Small intestine (tissue), 7 donors: ENCODE results near the gene CSNK1E. TPM values are rescaled to one million over a fixed set of nuclear protein-coding genes. Genes with fewer than 3 reads are reported as not detected.

Experiments used
- DNase-seq, 2 donors: peaks; one replicate each; pipeline versions ENCODE4 v3.0.0 to v3.0.0-alpha.2; 2013
- FAIRE-seq: peaks from 2 replicates; lab custom pipeline; 2012; peaks lifted over from hg19 to GRCh38; lab: Jason Lieb, UNC
- H3K27ac ChIP-seq, 3 donors: one replicate each; pipeline ENCODE4 v1.5.1; 2013; ENCODE audit warnings: low read length in 2 of 3, mild to moderate bottlenecking in 2 of 3, control low read depth in 1 of 3, inconsistent platforms in 1 of 3, low read depth in 1 of 3, moderate library complexity in 1 of 3
- H3K27me3 ChIP-seq, 3 donors: one replicate each; pipeline ENCODE4 v1.6.1; 2013; ENCODE audit warnings: low read length in 3 of 3, inconsistent platforms in 1 of 3; ENCODE audit not compliant: control insufficient read depth in 3 of 3, insufficient read depth in 3 of 3
- H3K36me3 ChIP-seq, 3 donors: one replicate each; pipeline ENCODE4 v1.6.1; 2013; ENCODE audit warnings: low read length in 3 of 3, inconsistent platforms in 1 of 3, low read depth in 1 of 3, mild to moderate bottlenecking in 1 of 3, moderate library complexity in 1 of 3; ENCODE audit not compliant: control insufficient read depth in 3 of 3, insufficient read depth in 2 of 3
- H3K4me1 ChIP-seq, 3 donors: one replicate each; pipeline ENCODE4 v1.6.1; 2013; ENCODE audit warnings: low read length in 2 of 3, inconsistent platforms in 1 of 3, low read depth in 1 of 3, mild to moderate bottlenecking in 1 of 3, moderate library complexity in 1 of 3; ENCODE audit not compliant: control insufficient read depth in 3 of 3, insufficient read depth in 2 of 3
- H3K4me3 ChIP-seq, 3 donors: one replicate each; pipeline ENCODE4 v1.5.1; 2013; ENCODE audit warnings: low read length in 3 of 3, control low read depth in 1 of 3, inconsistent platforms in 1 of 3, low read depth in 1 of 3, mild to moderate bottlenecking in 1 of 3, moderate library complexity in 1 of 3
- H3K9me3 ChIP-seq, 2 donors: one replicate each; pipeline ENCODE4 v1.6.1; 2013; ENCODE audit warnings: low read depth in 1 of 2, low read length in 1 of 2; ENCODE audit not compliant: control insufficient read depth in 2 of 2, insufficient read depth in 1 of 2
- WGBS, 3 donors: extraction: QIAGEN DNeasy Blood & Tissue Kit; methylation state at CpG; one replicate each; pipeline ENCODE4 v1.1.7; 2013; 5-methylcytosine and 5-hydroxymethylcytosine counted together
- polyA plus RNA-seq, 4 donors: library from polyadenylated mRNA; stranded (reverse) in 3 of 4; unstranded in 1 of 4; fragments of 200-250 nt in 3 of 4; fragments of 120-200 nt in 1 of 4; gene quantifications; one replicate each; pipeline versions ENCODE4 v1.2.1 to v1.2.3, GENCODE V29; 2013
- donor health status: healthy with polysubstance abuse.
- donor health status: control.
- donor health status: control.
- donor health status: Bipolar disorder and iron deficiency.
- donor health status: healthy.

The CSNK1E gene
- polyA plus RNA-seq, 4 donors: 19.0 to 92.1 (median 46.7) TPM

GRCh38 chr22:38298312-38299005 lies 18.8 kb downstream of the CSNK1E start:
- Histone ChIP-seq H3K36me3 (peaks cover 11 to 100% (median 27%) of the 10 kb centered on the region in 3 donors), H3K9me3 (no peaks in the 10 kb centered on the region), H3K4me1 (peaks cover 0 to 2% (median 0%) of the 10 kb centered on the region in 3 donors), H3K4me3 (no peak overlapping the region), H3K27ac (no peak overlapping the region), H3K27me3 (no peaks in the 10 kb centered on the region)
- DNase-seq (no peak), FAIRE-seq (no peak)
- 91 to 96% (median 92%) methylated on average over 16 to 25 of the region's 25 CpGs for whole genome bisulfite sequencing, 3 donors

GRCh38 chr22:38296372-38296771 lies 20.9 kb downstream of the CSNK1E start:
- H3K9me3 ChIP-seq: no peaks in the 10 kb centered on the region
- H3K27ac ChIP-seq: no peak overlapping the region
- 76 to 88% (median 79%) methylated on average over 4 of the region's 4 CpGs for WGBS, 3 donors
- no peaks in the 10 kb centered on the region for H3K27me3 ChIP-seq
- H3K4me1 ChIP-seq: peaks cover 0 to 20% (median 0%) of the 10 kb centered on the region in 3 donors
- H3K36me3 ChIP-seq: peaks cover 11 to 99% (median 24%) of the 10 kb centered on the region in 3 donors
- DNase-seq: no peak
- H3K4me3 ChIP-seq: no peak overlapping the region
- FAIRE-seq: no peak

- no peak for FAIRE-seq
- DNase-seq: no peak
- 85 to 95% (median 93%) methylated on average over 9 of the region's 9 CpGs for WGBS, 3 donors
- no peak overlapping the region for H3K4me3 ChIP-seq
- no peaks in the 10 kb centered on the region for H3K27me3 ChIP-seq
- peaks cover 11 to 99% (median 24%) of the 10 kb centered on the region in 3 donors for H3K36me3 ChIP-seq
- H3K27ac ChIP-seq: no peak overlapping the region
- peaks cover 0 to 26% (median 0%) of the 10 kb centered on the region in 3 donors for H3K4me1 ChIP-seq
- no peaks in the 10 kb centered on the region for H3K9me3 ChIP-seq
Observed at GRCh38 chr22:38295863-38296262, 21.4 kb downstream of the CSNK1E start.

GRCh38 chr22:38295339-38295738 lies 21.9 kb downstream of the CSNK1E start:
- H3K27me3 ChIP-seq: no peaks in the 10 kb centered on the region
- no peaks in the 10 kb centered on the region for H3K9me3 ChIP-seq
- peaks cover 0 to 29% (median 0%) of the 10 kb centered on the region in 3 donors for H3K4me1 ChIP-seq
- DNase-seq (no peak), FAIRE-seq (no peak)
- peaks cover 8 to 97% (median 22%) of the 10 kb centered on the region in 3 donors for H3K36me3 ChIP-seq
- H3K27ac ChIP-seq: no peak overlapping the region
- 93 to 95% (median 94%) methylated on average over 2 to 6 of the region's 6 CpGs for WGBS, 3 donors
- no peak overlapping the region for H3K4me3 ChIP-seq

GRCh38 chr22:38294193-38294592 lies 23.0 kb downstream of the CSNK1E start:
- Histone ChIP-seq H3K27me3 (no peaks in the 10 kb centered on the region), H3K36me3 (peaks cover 3 to 97% (median 17%) of the 10 kb centered on the region in 3 donors), H3K4me3 (no peak overlapping the region), H3K4me1 (peaks cover 0 to 41% (median 0%) of the 10 kb centered on the region in 3 donors), H3K9me3 (no peaks in the 10 kb centered on the region), H3K27ac (no peak overlapping the region)
- 94 to 95% (median 95%) methylated on average over 17 to 26 of the region's 26 CpGs for WGBS, 3 donors
- DNase-seq (no peak), FAIRE-seq (no peak)

- FAIRE-seq (no peak), DNase-seq (peak in 1 of 2 donors; percentile 50)
- peaks cover 0 to 41% (median 0%) of the 10 kb centered on the region in 3 donors for H3K4me1 ChIP-seq
- H3K9me3 ChIP-seq: no peaks in the 10 kb centered on the region
- H3K27me3 ChIP-seq: no peaks in the 10 kb centered on the region
- WGBS, 3 donors: 82 to 93% (median 92%) methylated on average over 9 of the region's 9 CpGs
- H3K27ac ChIP-seq: peak overlapping the region in 2 of 3 donors; percentile 26 to 67
- H3K36me3 ChIP-seq: peaks cover 0 to 92% (median 10%) of the 10 kb centered on the region in 3 donors
- no peak overlapping the region for H3K4me3 ChIP-seq
Observed at GRCh38 chr22:38292694-38293093, 24.5 kb downstream of the CSNK1E start.

GRCh38 chr22:38291201-38291777 lies 25.9 kb downstream of the CSNK1E start:
- Histone ChIP-seq H3K9me3 (no peaks in the 10 kb centered on the region), H3K27ac (peak overlapping the region in 2 of 3 donors; percentile 63 to 91), H3K36me3 (peaks cover 0 to 85% (median 6%) of the 10 kb centered on the region in 3 donors), H3K4me1 (peaks cover 0 to 41% (median 0%) of the 10 kb centered on the region in 3 donors), H3K27me3 (no peaks in the 10 kb centered on the region), H3K4me3 (no peak overlapping the region)
- DNase-seq (peak; percentile 29 to 77), FAIRE-seq (no peak)
- 35 to 56% (median 52%) methylated on average over 19 to 22 of the region's 22 CpGs for WGBS, 3 donors

- peak overlapping the region in 2 of 3 donors; percentile 69 to 91 for H3K27ac ChIP-seq
- 19 to 51% (median 46%) methylated on average over 8 of the region's 8 CpGs for WGBS, 3 donors
- no peak for FAIRE-seq
Observed at GRCh38 chr22:38290347-38290746, 26.9 kb downstream of the CSNK1E start.

More at GRCh38 chr22:38290347-38290746, 26.9 kb downstream of the CSNK1E start:
- no peaks in the 10 kb centered on the region for H3K27me3 ChIP-seq
- H3K36me3 ChIP-seq: peaks cover 0 to 75% (median 6%) of the 10 kb centered on the region in 3 donors
- H3K4me3 ChIP-seq: no peak overlapping the region
- H3K4me1 ChIP-seq: peaks cover 0 to 41% (median 0%) of the 10 kb centered on the region in 3 donors
- H3K9me3 ChIP-seq: no peaks in the 10 kb centered on the region
- peak; percentile 82 to 85 for DNase-seq
